IMR-90 (cell line): ENCODE results near the gene HIVEP3. TPM values are rescaled to one million over a fixed set of nuclear protein-coding genes. Genes with fewer than 3 reads are reported as not detected.
A peak's percentile ranks its signal among the peaks of the same experiment; 100 is the strongest.

Source experiments
- ATAC-seq: fragments of 200-7000 bp; cut with Tn5 transposase; 2 replicates; pipeline ENCODE4 v1.9.1; 2020; ENCODE audit warnings: low read depth, mild to moderate bottlenecking, moderate library complexity
- BruUV-seq: library from RNA; stranded (reverse); fragments of 400-500 nt; replicated peaks from 2 replicates; lab custom pipeline; 2021; lab: Mats Ljungman, UMichigan
- CTCF ChIA-PET: fragments of 300-600 bp; formaldehyde crosslinking; extraction: SDS; loops from one replicate; lab custom pipeline; 2021; ENCODE audit warnings: antibody characterized with exemption; lab: Yijun Ruan, JAX
- POLR2A ChIA-PET: fragments of 300-600 bp; sonication (Branson Sonifier 250); formaldehyde crosslinking; loops from one replicate; lab custom pipeline; 2022; ENCODE audit warnings: antibody characterized with exemption; ENCODE audit not compliant: unreplicated experiment; lab: Charles Lee
- DNase-seq: peaks from one replicate; pipeline ENCODE4 v3.0.0; 2013
- H2AFZ ChIP-seq: replicated peaks from 2 replicates; pipeline ENCODE3; 2013; ENCODE audit warnings: low read length, mild to moderate bottlenecking; ENCODE audit not compliant: poor library complexity
- H2AK5ac ChIP-seq: 2 replicates; pipeline ENCODE4 v1.6.1; 2013; ENCODE audit warnings: low read depth, low read length, inconsistent platforms
- H2AK9ac ChIP-seq: replicated peaks from 2 replicates; pipeline ENCODE3; 2013; ENCODE audit warnings: mild to moderate bottlenecking, low read depth, low read length, moderate library complexity; ENCODE audit not compliant: poor library complexity
- H2BK120ac ChIP-seq: 2 replicates; pipeline ENCODE4 v1.6.1; 2013; ENCODE audit warnings: low read depth, low read length, inconsistent platforms
- H2BK15ac ChIP-seq: 3 replicates; pipeline ENCODE4 v1.6.1; 2013; ENCODE audit warnings: low read depth, low read length, inconsistent platforms
- H2BK20ac ChIP-seq: 2 replicates; pipeline ENCODE4 v1.6.1; 2013; ENCODE audit warnings: low read depth, mild to moderate bottlenecking, inconsistent platforms, low read length, moderate library complexity
- H2BK5ac ChIP-seq: 2 replicates; pipeline ENCODE4 v1.6.1; 2013; ENCODE audit warnings: mild to moderate bottlenecking, low read depth, low read length, inconsistent platforms; ENCODE audit not compliant: poor library complexity, severe bottlenecking
- H3K14ac ChIP-seq: replicated peaks from 2 replicates; pipeline ENCODE4 v1.6.1; 2013; ENCODE audit warnings: low read depth, low read length, inconsistent platforms
- H3K18ac ChIP-seq: 2 replicates; pipeline ENCODE4 v1.6.1; 2013; ENCODE audit warnings: low read depth, low read length, control low read depth
- H3K23ac ChIP-seq: 2 replicates; pipeline ENCODE4 v1.6.1; 2013; ENCODE audit warnings: low read depth, low read length, inconsistent platforms
- H3K27ac ChIP-seq: 2 replicates; pipeline ENCODE4 v1.5.1; 2013; ENCODE audit warnings: mild to moderate bottlenecking, control low read depth, low read length; ENCODE audit not compliant: insufficient read depth
- H3K27me3 ChIP-seq: 2 replicates; pipeline ENCODE4 v1.6.1; 2013; ENCODE audit warnings: low read length; ENCODE audit not compliant: control insufficient read depth, insufficient read depth
- H3K36me3 ChIP-seq: 2 replicates; pipeline ENCODE4 v1.6.1; 2013; ENCODE audit warnings: low read length, mixed read lengths; ENCODE audit not compliant: control insufficient read depth, insufficient read depth
- H3K4ac ChIP-seq: 2 replicates; pipeline ENCODE4 v1.6.1; 2013; ENCODE audit warnings: low read depth, low read length, inconsistent platforms
- H3K4me1 ChIP-seq: 2 replicates; pipeline ENCODE4 v1.6.1; 2013; ENCODE audit warnings: low read length, mixed read lengths; ENCODE audit not compliant: control insufficient read depth, insufficient read depth
- H3K4me2 ChIP-seq: 2 replicates; pipeline ENCODE4 v1.6.1; 2013; ENCODE audit warnings: low read depth, mild to moderate bottlenecking, control low read depth, low read length, moderate library complexity
- H3K4me3 ChIP-seq: 2 replicates; pipeline ENCODE4 v1.5.1; 2013; ENCODE audit warnings: low read depth, mild to moderate bottlenecking, control low read depth, low read length, moderate library complexity; ENCODE audit not compliant: insufficient read depth
- H3K56ac ChIP-seq: 2 replicates; pipeline ENCODE4 v1.6.1; 2013; ENCODE audit warnings: low read length, inconsistent platforms; ENCODE audit not compliant: insufficient read depth; ENCODE audit errors: extremely low read depth
- H3K79me1 ChIP-seq, 2 experiments: 2 replicates each; pipeline ENCODE4 v1.6.1; 2013; ENCODE audit warnings: low read length in 2 of 2, inconsistent platforms in 1 of 2, low read depth in 1 of 2
- H3K9ac ChIP-seq: 2 replicates; pipeline ENCODE4 v1.6.1; 2013; ENCODE audit warnings: low read depth, low read length, control low read depth
- H3K9me1 ChIP-seq: 2 replicates; pipeline ENCODE4 v1.6.1; 2013; ENCODE audit warnings: low read length, inconsistent platforms; ENCODE audit not compliant: insufficient read depth
- H3K9me3 ChIP-seq: 2 replicates; pipeline ENCODE4 v1.6.1; 2013; ENCODE audit warnings: low read length; ENCODE audit not compliant: control insufficient read depth, insufficient read depth
- H4K20me1 ChIP-seq: 2 replicates; pipeline ENCODE4 v1.6.1; 2013; ENCODE audit warnings: low read length, inconsistent platforms; ENCODE audit not compliant: insufficient read depth
- H4K5ac ChIP-seq: 2 replicates; pipeline ENCODE4 v1.6.1; 2013; ENCODE audit warnings: mild to moderate bottlenecking, low read depth, low read length, control low read depth
- H4K8ac ChIP-seq, 2 experiments: 2 replicates each; pipeline ENCODE4 v1.6.1; 2013; ENCODE audit warnings: low read depth in 2 of 2, low read length in 2 of 2, control low read depth in 1 of 2, inconsistent platforms in 1 of 2
- H4K91ac ChIP-seq: 2 replicates; pipeline ENCODE4 v1.6.1; 2013; ENCODE audit warnings: low read depth, low read length, inconsistent platforms; ENCODE audit not compliant: insufficient read depth
- BHLHE40 ChIP-seq: fragments of 150-350 bp; IDR thresholded peaks from 2 replicates; pipeline ENCODE4 v1.6.1; 2016; ENCODE audit warnings: mild to moderate bottlenecking, low read depth, low read length
- CEBPB ChIP-seq: IDR thresholded peaks from 2 replicates; pipeline ENCODE4 v1.6.1; 2012; ENCODE audit warnings: low read depth, low read length, improper control_type of control experiment
- CHD1 ChIP-seq: IDR thresholded peaks from 2 replicates; pipeline ENCODE4 v1.6.1; 2012; ENCODE audit warnings: low read depth, low read length, improper control_type of control experiment
- MAFK ChIP-seq: IDR thresholded peaks from 2 replicates; pipeline ENCODE4 v1.6.1; 2012; ENCODE audit warnings: low read depth, low read length, improper control_type of control experiment
- NFE2L2 ChIP-seq: fragments of 150-350 bp; IDR thresholded peaks from 2 replicates; pipeline ENCODE4 v1.6.1; 2016; ENCODE audit warnings: low read depth, mild to moderate bottlenecking, low read length
- POLR2A ChIP-seq: IDR thresholded peaks from 2 replicates; pipeline ENCODE4 v1.6.1; 2012; ENCODE audit warnings: mild to moderate bottlenecking, low read depth, low read length
- SMC3 ChIP-seq: fragments of 150-350 bp; IDR thresholded peaks from 2 replicates; pipeline ENCODE4 v1.6.1; 2016; ENCODE audit warnings: low read depth, mild to moderate bottlenecking, antibody characterized with exemption, low read length, moderate library complexity
- WGBS, 2 experiments: methylation state at CpG; one replicate each; pipeline versions ENCODE4 v1.1.5 to v1.1.7; 2013; ENCODE audit warnings: missing lambda C conversion rate in 2 of 2; ENCODE audit not compliant: insufficient read length in 1 of 2; ENCODE audit errors: extremely low coverage in 2 of 2; 5-methylcytosine and 5-hydroxymethylcytosine counted together
- dilution Hi-C: fragments of 300-500 bp; cut with HindIII; formaldehyde crosslinking; loops from one replicate; pipeline ENCODE4 v1.14.3; 2018; ENCODE audit warnings: low sequenced_read_pairs; ENCODE audit not compliant: unreplicated experiment
- in situ Hi-C: fragments of 300-500 bp; cut with MboI; formaldehyde crosslinking; loops from 3 replicates; pipeline ENCODE4 v1.14.3; 2019; ENCODE audit warnings: low sequenced_read_pairs, inconsistent platforms, mixed read lengths
- intact Hi-C: fragments of 100-400 bp; cut with micrococcal nuclease; formaldehyde crosslinking; loops from 2 replicates; pipeline ENCODE4 v1.10.0; 2022
- polyA plus RNA-seq, 3 experiments: library from polyadenylated mRNA; depleted of rRNA; stranded (reverse); fragments of >200 nt; gene quantifications; 2 replicates each; pipeline ENCODE4 v1.2.3, GENCODE V29; 2012; ENCODE audit warnings: low replicate concordance in 1 of 3
- total RNA-seq: library from RNA; depleted of rRNA; stranded (reverse); fragments of >200 nt; gene quantifications from 2 replicates; pipeline ENCODE4 v1.2.3, GENCODE V29; 2012
- TF ChIP-seq, protein P1 (sequence below): conservative IDR thresholded peaks from 2 replicates; pipeline ENCODE4 v1.5.1; 2012; ENCODE audit warnings: mild to moderate bottlenecking, low read depth, low read length, improper control_type of control experiment

HIVEP3 gene
- total and polyA plus RNA-seq, 2 of the 4 experiments (the other 2 are of a cell fraction), result 1.4 to 4.0 TPM

DNA sequence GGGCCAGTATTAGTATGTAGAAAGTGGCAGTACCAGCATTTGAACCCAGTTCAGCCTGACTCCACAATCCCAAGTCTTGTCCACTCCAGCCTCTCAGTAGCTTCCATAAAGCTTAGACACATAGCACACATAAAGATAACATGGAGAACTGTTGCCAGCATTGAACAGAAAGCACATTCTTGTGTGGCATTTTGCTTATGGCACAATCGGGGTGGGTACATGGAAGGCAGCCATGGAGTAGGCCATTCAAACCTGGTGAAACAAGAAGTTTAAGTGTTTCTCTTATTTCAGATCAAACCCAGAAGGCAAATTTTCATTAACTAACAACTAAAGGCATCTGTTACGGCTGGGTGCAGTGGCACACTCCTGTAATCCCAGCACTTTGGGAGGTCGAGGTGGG, 102.7 kb downstream of the HIVEP3 start:
- Histone ChIP-seq H2BK120ac (no peak overlapping the region), H3K9me1 (peaks cover 19% of the 10 kb centered on the region), H3K4ac (0 out of 2 replicates have a peak overlapping the region, but pooled peaks have one; percentile 9), H3K18ac (no peak overlapping the region), H3K4me2 (no peak overlapping the region), H4K8ac (no peak overlapping the region), H2BK20ac (no peak overlapping the region), H3K14ac (no peak overlapping the region), H3K79me1 (no peaks in the 10 kb centered on the region), H2AFZ (no peak overlapping the region), H3K27me3 (no peaks in the 10 kb centered on the region; the same call in 1 of the 2 replicates), H3K36me3 (no peaks in the 10 kb centered on the region), H3K9ac (no peak overlapping the region), H3K27ac (no peak overlapping the region), H4K5ac (no peak overlapping the region), H2BK5ac (no peak overlapping the region), H2BK15ac (no peak overlapping the region), H3K56ac (no peak overlapping the region), H2AK5ac (0 out of 2 replicates have a peak overlapping the region, but pooled peaks have one; percentile 23), H3K9me3 (no peaks in the 10 kb centered on the region), H3K23ac (no peak overlapping the region), H4K20me1 (peaks cover 5% of the 10 kb centered on the region), H3K4me1 (peaks cover 10% of the 10 kb centered on the region), H4K91ac (no peak overlapping the region; the same call in 1 of the 2 replicates), H2AK9ac (no peak overlapping the region), H3K4me3 (no peak overlapping the region)
- CTCF ChIA-PET, result no interaction called here
- no peak for TF ChIP-seq NFE2L2
- no peak for TF ChIP-seq SMC3
- TF ChIP-seq CHD1, result no peak
- TF ChIP-seq, protein P1, sequence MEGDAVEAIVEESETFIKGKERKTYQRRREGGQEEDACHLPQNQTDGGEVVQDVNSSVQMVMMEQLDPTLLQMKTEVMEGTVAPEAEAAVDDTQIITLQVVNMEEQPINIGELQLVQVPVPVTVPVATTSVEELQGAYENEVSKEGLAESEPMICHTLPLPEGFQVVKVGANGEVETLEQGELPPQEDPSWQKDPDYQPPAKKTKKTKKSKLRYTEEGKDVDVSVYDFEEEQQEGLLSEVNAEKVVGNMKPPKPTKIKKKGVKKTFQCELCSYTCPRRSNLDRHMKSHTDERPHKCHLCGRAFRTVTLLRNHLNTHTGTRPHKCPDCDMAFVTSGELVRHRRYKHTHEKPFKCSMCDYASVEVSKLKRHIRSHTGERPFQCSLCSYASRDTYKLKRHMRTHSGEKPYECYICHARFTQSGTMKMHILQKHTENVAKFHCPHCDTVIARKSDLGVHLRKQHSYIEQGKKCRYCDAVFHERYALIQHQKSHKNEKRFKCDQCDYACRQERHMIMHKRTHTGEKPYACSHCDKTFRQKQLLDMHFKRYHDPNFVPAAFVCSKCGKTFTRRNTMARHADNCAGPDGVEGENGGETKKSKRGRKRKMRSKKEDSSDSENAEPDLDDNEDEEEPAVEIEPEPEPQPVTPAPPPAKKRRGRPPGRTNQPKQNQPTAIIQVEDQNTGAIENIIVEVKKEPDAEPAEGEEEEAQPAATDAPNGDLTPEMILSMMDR, result no peak
- TF ChIP-seq CEBPB, result no peak
- TF ChIP-seq POLR2A, result no peak
- no peak for TF ChIP-seq MAFK
- TF ChIP-seq BHLHE40, result no peak
- no TSS peak for BruUV-seq
- intact Hi-C loops, result loop anchor here (10.0 kb wide), 1 partner anchor 329 kb away; no protein-coding TSS in a partner anchor
- POLR2A ChIA-PET, result no interaction called here
- in situ Hi-C loops, result no loop called here
- dilution Hi-C loops, result no loop called here
- 60% methylated on average over 1 of the region's 3 CpGs; no CpG with 5 or more reads in 1 of the 2 experiments for WGBS, 2 experiments
- ATAC-seq (no peak), DNase-seq (no peak)
